ENCODE data around the gene CLIC5. TPM values are rescaled to one million over a fixed set of nuclear protein-coding genes. Genes with fewer than 3 reads are reported as not detected.

The CLIC5 gene
- total RNA-seq, 1 donor = not detected

DNA sequence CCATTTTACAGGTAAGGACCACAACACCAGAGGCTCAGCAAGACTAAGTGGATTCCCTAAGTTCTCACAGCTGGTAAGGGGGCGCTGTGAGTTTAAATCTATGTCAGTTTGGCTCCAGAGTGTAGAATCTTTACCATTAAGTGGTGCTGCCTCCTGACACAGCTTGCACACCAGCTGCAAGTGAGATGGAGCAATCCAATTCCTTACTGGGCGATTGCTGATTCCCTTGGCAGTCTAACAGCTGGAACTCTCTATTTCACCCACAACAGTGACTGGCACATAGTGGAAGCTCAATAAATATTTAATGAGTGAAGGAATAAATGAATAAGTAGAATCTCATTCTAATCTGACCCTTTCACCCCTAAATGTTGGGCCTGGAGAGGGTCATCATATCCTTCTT lies 176.7 kb downstream of the CLIC5 start:
- no peak for DNase-seq (ENCODE audit: low read depth)
- TF ChIP-seq, protein P1, sequence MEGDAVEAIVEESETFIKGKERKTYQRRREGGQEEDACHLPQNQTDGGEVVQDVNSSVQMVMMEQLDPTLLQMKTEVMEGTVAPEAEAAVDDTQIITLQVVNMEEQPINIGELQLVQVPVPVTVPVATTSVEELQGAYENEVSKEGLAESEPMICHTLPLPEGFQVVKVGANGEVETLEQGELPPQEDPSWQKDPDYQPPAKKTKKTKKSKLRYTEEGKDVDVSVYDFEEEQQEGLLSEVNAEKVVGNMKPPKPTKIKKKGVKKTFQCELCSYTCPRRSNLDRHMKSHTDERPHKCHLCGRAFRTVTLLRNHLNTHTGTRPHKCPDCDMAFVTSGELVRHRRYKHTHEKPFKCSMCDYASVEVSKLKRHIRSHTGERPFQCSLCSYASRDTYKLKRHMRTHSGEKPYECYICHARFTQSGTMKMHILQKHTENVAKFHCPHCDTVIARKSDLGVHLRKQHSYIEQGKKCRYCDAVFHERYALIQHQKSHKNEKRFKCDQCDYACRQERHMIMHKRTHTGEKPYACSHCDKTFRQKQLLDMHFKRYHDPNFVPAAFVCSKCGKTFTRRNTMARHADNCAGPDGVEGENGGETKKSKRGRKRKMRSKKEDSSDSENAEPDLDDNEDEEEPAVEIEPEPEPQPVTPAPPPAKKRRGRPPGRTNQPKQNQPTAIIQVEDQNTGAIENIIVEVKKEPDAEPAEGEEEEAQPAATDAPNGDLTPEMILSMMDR (IDR thresholded peaks at IDR 0.05; ENCODE audit: insufficient read depth, low read depth, low read length) = no peak

DNA sequence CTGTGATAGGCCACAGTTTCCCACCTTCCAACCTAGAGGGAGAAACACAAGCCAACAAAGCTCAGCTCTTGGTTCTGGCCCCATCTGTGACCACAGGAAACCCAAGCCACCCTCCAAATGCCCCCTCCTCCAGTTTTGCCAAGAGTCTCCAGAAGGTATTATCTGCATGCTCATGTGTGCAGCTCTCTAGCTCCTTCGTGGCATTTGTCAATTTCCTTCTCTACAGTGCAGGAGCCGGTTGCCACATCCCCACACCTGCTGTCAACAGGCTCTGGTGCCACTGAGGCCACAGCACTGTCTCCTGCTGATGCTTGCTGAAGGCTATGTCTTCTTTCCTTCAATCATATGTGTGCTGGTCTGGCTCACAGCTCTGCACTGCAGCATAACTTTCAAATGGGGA lies 177.2 kb downstream of the CLIC5 start:
- TF ChIP-seq, protein P1 (IDR thresholded peaks at IDR 0.05; ENCODE audit: insufficient read depth, low read depth, low read length) = no peak
- DNase-seq (ENCODE audit: low read depth) = no peak
- no peak overlapping the region for H3K4me3 ChIP-seq (ENCODE audit: low read depth, low read length)

More for the DNA sequence above, 176.7 kb downstream of the CLIC5 start:
- no peak overlapping the region for H3K4me3 ChIP-seq (ENCODE audit: low read depth, low read length)

DNA sequence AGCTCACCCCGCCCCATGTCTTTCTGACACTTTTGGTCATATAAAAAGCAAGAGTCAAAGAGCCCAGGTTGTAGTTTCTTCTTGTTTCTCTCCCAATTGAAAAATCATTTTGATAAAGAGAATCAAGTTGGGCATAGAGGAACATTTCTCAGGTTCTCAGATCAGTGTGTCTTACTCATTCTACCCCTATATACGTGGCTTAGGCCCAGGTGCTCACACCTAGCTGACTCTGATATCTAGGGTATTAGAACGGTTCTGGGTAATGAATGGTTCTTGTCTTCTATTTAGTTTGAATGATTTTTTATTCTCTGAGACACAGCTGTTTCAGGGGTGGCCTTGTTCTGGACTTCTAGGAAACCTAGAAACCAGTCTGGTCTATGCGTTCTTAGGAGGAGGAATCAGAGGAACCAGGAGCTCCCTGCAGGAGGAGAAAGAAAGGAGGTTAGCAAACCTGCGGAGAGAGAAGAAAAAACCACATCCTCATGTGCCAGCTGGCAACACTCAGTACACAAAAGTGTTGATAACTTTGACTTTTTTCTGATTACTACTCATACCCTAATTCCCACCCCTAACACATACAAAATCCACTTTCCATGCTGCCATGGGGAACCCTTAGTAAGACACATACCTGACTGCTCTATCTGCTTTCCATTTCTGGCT lies 178.0 kb downstream of the CLIC5 start:
- DNase-seq (ENCODE audit: low read depth) = no peak
- H3K4me3 ChIP-seq (ENCODE audit: low read depth, low read length) = no peak overlapping the region
- TF ChIP-seq, protein P1 (IDR thresholded peaks at IDR 0.05; ENCODE audit: insufficient read depth, low read depth, low read length) = no peak

DNA sequence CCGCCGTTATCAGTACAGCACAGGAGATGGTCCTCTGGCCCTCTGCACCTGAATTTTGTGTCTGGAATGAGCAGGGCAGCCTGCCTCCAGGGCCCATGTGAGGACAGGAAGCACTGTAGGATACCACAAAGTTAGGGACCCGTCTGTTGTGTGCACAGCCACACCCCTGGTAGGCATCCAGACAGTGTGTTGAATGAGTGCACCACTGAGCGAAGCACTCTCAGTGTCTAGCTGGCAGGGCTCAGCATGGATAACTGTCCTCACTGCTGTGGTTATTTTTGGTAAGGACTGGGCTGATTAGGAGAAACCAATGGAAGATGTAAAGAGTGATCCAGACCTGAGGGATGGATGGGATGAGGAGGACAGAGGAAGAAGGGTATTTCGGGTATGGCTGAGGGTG lies 178.7 kb downstream of the CLIC5 start:
- DNase-seq (ENCODE audit: low read depth) = no peak
- TF ChIP-seq, protein P1 (IDR thresholded peaks at IDR 0.05; ENCODE audit: insufficient read depth, low read depth, low read length) = no peak
- H3K4me3 ChIP-seq (ENCODE audit: low read depth, low read length) = no peak overlapping the region

DNA sequence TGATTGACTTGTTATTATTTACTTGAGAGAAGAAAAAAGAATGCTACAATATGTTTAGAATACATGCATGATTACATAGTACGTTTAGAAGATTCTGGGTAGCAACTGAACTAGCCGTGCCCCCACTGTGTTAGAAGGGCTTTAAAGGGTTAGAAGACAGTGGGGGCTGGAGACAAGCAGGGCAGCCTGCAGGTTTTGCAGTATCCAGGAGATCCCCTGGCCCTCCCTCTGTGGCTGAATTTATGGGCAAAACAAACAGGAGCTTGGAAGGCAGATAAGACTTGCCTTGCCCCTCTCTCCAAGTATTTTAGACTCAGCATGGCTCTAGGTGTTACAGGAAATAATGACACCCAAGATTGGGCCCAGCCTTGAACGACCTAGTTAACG lies 179.2 kb downstream of the CLIC5 start:
- DNase-seq (ENCODE audit: low read depth) = no peak
- TF ChIP-seq, protein P1 (IDR thresholded peaks at IDR 0.05; ENCODE audit: insufficient read depth, low read depth, low read length) = no peak
- H3K4me3 ChIP-seq (ENCODE audit: low read depth, low read length) = no peak overlapping the region

DNA sequence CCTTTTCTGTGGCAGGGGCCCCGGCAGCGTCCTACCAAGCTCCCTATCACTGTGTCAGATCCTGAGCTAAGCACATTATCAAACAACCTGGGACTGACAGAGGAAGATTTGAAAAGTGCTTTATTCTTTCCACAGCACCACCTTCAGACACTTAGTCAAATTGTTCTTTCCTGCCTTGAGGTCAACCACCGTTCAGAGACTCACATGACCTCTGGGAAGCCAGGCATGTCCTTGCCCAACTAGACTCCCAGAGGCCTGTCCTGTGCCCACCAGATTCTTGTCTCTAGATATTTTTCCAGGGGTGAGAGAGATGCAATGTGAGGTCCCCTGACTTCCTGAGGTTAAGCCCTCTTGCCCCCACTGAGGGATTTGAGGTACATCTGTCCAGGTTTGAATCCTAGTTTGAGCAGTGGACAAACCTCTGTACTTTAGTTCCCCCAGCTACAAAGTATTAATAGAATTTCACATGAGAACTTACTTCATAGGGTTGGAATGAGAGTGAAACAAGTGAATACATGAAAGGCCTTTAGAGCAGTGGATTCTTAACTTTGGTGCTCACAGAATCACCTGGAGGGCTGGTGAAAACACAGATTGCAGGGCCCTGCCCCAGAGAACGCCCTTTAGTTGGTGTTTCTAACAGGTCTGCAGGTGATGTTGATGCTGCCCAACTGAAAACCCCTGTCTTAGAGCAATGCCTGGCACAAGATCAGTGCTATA lies 179.8 kb downstream of the CLIC5 start:
- H3K4me3 ChIP-seq (ENCODE audit: low read depth, low read length) = no peak overlapping the region
- TF ChIP-seq, protein P1 (IDR thresholded peaks at IDR 0.05; ENCODE audit: insufficient read depth, low read depth, low read length) = no peak
- no peak for DNase-seq (ENCODE audit: low read depth)
